ENCODE results near the gene PHF10.

DNA sequence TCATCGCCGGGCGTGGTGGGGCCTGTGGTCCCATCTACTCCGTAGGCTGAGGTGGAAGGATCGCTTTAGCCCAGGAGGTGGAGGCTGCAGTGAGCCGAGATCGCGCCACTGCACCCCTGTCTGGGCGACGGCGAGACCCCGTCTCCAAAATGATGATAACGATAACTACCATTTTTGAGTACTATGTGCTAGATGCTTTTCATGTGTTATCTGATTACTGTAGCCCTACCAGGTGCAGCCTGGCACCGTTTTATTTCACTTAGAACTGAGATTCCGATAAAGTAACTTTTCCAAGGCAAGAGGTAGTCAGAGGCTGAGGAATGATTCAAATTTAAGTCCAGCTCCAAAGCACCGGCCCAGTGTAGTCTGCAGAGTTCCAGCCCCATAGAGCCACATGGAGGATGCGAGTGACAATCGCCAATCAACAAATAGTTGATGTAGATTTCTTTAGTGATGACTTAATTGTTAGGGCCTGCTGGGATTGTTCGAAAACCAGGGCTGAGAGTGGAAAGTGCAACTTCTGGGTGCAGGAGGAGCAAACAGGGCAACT, 27.8 kb upstream of the PHF10 start:
- TF ChIP-seq, protein P1, sequence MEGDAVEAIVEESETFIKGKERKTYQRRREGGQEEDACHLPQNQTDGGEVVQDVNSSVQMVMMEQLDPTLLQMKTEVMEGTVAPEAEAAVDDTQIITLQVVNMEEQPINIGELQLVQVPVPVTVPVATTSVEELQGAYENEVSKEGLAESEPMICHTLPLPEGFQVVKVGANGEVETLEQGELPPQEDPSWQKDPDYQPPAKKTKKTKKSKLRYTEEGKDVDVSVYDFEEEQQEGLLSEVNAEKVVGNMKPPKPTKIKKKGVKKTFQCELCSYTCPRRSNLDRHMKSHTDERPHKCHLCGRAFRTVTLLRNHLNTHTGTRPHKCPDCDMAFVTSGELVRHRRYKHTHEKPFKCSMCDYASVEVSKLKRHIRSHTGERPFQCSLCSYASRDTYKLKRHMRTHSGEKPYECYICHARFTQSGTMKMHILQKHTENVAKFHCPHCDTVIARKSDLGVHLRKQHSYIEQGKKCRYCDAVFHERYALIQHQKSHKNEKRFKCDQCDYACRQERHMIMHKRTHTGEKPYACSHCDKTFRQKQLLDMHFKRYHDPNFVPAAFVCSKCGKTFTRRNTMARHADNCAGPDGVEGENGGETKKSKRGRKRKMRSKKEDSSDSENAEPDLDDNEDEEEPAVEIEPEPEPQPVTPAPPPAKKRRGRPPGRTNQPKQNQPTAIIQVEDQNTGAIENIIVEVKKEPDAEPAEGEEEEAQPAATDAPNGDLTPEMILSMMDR (IDR thresholded peaks at IDR 0.05) = no peak
- TF ChIP-seq EZH2 (IDR thresholded peaks at IDR 0.05; ENCODE audit: borderline replicate concordance, insufficient read depth, low read depth, low read length, poor library complexity, severe bottlenecking) = no peak
